ENCODE data around the gene SCFD2. TPM values are rescaled to one million over a fixed set of nuclear protein-coding genes. Genes with fewer than 3 reads are reported as not detected.

The SCFD2 gene
- total and polyA plus RNA-seq, 2 of the 8 experiments (the other 6 are each of a cell fraction or from before 2014, with no cell fraction given) = 6.2 to 10.2 TPM

DNA sequence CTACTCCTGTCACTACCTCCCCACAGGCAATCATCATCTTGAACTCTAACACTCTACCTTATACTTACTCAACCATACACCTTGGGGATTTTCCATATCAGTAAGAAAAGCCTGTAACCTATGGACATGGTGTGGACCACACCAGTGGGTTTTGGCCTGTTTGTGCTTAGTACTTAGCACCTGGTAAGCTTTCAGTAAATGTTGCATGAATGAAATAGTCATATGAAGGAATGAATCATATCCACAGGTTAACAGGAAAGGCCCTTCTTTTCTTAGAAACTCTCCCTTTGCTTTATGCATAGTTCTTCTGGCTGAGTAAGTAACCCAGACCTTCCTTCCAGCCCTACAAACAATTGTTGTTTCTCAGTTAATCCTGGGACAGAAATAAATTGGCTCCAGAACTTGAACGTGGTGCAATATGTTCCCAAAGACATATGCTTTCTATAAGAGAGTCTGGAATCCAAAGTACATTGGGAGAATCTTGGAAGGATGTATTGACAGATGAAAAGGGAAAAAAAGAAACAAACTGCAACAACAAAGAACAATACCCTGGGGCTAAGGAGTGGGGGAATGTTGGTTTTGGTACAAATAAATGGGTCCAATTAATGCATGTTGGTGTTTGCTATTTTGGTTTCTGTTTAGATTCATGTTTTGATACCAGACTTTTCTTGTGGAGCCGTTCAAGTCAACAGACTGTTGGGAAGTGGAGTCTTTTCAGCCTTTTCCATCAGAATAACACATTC lies 475.9 kb downstream of the SCFD2 start (continued):
- TF ChIP-seq, protein P1, sequence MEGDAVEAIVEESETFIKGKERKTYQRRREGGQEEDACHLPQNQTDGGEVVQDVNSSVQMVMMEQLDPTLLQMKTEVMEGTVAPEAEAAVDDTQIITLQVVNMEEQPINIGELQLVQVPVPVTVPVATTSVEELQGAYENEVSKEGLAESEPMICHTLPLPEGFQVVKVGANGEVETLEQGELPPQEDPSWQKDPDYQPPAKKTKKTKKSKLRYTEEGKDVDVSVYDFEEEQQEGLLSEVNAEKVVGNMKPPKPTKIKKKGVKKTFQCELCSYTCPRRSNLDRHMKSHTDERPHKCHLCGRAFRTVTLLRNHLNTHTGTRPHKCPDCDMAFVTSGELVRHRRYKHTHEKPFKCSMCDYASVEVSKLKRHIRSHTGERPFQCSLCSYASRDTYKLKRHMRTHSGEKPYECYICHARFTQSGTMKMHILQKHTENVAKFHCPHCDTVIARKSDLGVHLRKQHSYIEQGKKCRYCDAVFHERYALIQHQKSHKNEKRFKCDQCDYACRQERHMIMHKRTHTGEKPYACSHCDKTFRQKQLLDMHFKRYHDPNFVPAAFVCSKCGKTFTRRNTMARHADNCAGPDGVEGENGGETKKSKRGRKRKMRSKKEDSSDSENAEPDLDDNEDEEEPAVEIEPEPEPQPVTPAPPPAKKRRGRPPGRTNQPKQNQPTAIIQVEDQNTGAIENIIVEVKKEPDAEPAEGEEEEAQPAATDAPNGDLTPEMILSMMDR (IDR thresholded peaks at IDR 0.05; ENCODE audit: control extremely low read depth in 1 of 3, insufficient read depth in 1 of 3, low read depth in 1 of 3, low read length in 3 of 3) = no peak
- no peak for TF ChIP-seq CREB1 (IDR thresholded peaks at IDR 0.05)
- TF ChIP-seq, protein P2, sequence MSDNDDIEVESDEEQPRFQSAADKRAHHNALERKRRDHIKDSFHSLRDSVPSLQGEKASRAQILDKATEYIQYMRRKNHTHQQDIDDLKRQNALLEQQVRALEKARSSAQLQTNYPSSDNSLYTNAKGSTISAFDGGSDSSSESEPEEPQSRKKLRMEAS (IDR thresholded peaks at IDR 0.05) = no peak
- no peak for TF ChIP-seq CHD2 (IDR thresholded peaks at IDR 0.05; ENCODE audit: low read length)
- no peak for TF ChIP-seq TAF7 (optimal IDR thresholded peaks at IDR 0.05; ENCODE audit: borderline replicate concordance, low read depth, low read length)
- no peak for TF ChIP-seq YY1 (IDR thresholded peaks at IDR 0.05; ENCODE audit: low read depth, low read length)
- no peak for TF ChIP-seq TEAD4 (IDR thresholded peaks at IDR 0.05; ENCODE audit: low read depth, low read length)
- no peak for TF ChIP-seq TBP (IDR thresholded peaks at IDR 0.05; ENCODE audit: low read depth, low read length)

Measured in H1 (cell line).